GM18861 (cell line): Measurements from ENCODE around the gene QSOX2.
"Not testable (repeated sequence)": the region's sequence is repeated elsewhere in the genome, so short reads cannot be mapped to it uniquely, and the experiment has no call there.

Experiments
- ATAC-seq: cut with Tn5 transposase; IDR thresholded peaks from one replicate; pipeline ENCODE4 v1.9.1; 2021; ENCODE audit not compliant: unreplicated experiment

QSOX2 gene

DNA sequence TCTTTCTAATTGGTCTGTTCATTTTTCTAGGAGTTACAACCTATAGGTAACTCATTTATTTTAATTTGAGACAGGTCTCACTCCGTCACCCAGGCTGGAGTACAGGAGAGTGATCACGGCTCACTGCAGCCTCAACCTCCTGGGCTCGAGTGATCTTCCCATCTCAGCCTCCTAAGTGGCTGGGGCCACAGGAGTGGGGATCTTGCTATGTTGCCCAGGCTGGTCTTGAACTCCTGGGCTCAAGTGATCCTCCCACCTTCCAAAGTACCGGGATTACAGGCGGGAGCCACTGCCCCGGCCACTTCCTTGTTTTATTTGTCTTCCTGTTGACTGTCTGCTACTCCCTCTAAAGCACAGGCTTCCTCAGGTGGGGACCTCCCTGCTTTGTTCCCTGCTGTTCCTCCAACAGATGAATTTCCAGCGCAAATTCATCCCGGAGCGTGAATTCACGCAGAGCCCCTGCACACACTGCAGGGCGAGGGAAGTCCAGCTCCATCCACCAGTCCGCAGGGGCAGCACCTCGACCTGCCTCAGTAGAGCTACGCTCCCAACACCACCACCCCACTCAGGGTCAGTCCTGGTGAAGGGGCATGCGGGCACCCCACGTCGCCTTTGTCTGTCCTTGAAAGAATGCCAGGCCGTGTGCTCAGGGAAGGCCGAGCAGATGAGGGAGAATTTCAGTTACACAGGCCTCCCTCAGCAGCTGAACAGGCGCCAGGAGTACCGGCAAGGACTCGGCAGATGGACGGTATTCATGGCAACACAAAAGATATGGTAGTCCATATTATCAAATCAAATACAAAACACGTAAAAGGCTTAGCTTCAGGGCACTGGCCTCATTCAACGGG, 6.3 kb downstream of the QSOX2 start:
- ATAC-seq = no peak

GRCh38 chr9:136238342-136238732, 7.3 kb downstream of the QSOX2 start:
- no peak for ATAC-seq

DNA sequence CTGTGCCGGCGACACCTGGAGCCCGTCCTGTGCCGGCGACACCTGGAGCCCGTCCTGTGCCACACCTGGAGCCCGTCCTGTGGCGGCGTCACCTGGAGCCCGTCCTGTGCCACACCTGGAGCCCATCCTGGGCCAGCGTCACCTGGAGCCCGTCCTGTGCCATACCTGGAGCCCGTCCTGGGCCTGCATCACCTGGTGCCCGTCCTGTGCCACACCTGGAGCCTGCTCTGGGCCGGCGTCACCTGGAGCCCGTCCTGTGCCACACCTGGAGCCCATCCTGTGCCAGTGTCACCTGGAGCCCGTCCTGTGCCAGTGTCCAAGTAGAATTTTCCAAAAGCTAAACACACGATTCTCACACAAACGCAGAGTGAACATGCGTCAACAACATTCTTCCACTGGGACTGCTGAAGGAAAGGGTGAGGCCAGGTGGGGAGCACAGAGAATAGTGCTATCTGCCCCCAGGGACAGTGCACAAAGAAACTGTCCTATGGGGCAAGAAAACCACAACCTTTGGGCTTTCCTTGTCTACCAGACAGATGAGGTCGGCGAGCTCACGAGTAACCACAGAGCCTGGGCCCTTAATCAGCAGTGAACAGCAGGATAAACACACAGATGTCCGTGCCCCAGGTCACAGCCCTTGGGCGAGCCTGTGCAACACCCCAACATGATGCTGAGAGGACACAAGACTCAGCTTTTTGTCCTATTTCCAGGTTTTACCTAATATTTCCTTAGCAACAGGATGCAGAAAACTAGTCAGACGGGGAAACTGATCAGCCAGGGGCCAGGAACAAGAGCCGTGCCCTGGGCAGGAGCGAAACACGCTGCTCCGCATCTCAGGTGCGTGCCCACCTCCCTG, 7.9 kb downstream of the QSOX2 start:
- no peak for ATAC-seq

DNA sequence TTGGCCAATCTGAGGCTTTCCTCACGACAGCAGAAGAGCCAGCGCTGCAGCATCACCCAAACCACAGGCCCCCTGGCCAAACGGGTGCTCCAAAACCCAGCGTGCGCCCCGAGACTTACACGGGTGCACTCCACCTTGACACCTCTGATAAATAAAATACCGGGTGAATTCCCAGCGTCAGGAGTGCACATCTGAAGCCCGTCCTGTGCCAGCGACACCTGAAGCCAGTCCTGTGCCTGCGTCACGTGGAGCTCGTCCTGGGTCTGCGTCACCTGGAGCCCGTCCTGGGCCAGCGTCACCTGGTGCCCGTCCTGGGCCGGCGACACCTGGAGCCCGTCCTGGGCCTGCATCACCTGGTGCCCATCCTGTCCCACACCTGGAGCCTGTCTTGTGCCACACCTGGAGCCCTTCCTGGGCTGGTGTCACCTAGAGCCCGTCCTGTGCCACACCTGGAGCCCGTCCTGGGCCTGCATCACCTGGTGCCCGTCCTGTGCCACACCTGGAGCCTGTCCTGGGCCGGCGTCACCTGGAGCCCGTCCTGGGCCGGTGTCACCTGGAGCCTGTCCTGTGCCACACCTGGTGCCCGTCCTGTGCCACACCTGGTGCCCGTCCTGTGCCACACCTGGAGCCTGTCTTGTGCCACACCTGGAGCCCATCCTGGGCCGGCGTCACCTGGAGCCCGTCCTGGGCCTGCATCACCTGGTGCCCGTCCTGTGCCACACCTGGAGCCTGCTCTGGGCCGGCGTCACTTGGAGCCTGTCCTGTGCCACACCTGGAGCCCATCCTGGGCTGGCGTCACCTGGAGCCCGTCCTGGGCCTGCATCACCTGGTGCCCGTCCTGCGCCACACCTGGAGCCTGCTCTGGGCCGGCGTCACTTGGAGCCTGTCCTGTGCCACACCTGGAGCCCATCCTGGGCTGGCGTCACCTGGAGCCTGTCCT, 8.9 kb downstream of the QSOX2 start:
- ATAC-seq = not testable (repeated sequence)

- no peak for ATAC-seq
Measured at GRCh38 chr9:136235709-136236455, 9.7 kb downstream of the QSOX2 start.

DNA sequence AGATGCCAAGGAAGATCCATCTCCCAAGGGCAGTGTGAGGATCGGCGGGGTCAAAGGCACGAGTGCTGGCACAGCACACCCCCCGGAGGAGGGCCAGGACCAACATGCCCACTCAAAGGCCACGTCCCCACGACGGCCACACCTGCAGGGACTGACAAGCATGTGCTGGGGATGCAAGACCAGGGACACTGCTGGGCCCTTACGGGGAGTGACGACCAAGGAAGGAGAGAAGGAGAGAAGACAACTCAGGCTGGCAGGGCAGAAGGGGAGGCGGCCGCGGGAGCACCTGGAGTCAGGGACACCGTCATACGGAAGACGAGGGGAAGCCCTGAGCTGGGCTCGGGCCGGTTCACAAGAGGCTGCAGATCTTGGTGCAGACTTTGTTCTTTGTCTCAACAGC, 10.4 kb downstream of the QSOX2 start:
- ATAC-seq = no peak

DNA sequence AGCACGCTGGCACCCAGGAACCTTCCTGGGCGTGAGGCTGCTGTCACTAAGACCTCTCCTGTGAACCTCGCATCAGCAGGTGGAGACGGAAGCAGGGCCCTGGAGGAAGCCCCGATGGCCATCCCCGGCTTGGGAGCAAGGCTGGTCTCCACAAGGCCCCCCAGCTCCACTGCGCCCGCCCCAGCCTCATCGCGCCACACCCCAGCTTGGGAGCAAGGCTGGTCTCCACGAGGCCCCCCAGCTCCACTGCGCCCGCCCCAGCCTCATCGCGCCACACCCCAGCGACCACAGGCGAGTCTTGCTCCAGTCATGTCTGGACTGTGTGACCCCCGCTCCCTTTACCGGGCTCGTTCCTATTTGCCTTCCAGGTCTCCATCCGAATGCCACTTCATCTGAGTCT, 11.0 kb downstream of the QSOX2 start:
- no peak for ATAC-seq

DNA sequence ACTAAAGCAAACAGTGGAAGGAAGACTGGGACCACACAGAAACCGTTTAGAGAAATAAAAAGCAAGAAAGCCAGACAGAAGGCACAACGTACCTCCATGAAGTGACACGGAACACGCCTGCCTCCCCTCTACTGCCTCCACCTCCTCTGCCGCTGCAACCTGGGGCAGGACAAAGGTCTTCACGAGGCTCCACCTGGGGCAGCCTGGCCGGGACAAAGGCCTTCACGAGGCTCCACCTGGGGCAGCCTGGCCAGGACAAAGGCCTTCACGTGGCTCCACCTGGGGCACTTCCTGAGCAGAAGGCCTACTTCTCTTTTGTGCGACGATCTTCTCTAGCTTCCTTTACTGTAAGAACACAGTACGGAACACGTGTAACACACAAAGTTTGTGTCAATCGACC, 11.7 kb downstream of the QSOX2 start:
- no peak for ATAC-seq

DNA sequence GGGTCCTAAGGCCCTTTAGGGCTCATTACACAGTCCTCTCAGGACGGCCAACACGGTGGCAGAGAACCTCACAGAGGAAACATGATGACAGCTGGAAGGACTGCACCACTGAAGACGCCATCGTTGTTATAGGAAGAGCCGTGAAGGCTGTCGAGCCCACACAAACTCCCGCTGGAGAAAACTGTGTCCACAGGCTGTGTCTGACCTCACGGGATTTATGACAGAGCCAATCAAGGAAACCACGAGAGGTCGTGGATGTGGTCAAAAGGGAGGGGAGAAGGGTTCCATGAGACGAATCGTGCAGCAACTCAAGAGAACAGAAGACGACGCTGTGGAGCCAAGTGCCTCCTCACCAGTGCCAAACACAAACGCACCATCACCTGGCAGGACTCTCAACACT, 12.2 kb downstream of the QSOX2 start:
- no peak for ATAC-seq

DNA sequence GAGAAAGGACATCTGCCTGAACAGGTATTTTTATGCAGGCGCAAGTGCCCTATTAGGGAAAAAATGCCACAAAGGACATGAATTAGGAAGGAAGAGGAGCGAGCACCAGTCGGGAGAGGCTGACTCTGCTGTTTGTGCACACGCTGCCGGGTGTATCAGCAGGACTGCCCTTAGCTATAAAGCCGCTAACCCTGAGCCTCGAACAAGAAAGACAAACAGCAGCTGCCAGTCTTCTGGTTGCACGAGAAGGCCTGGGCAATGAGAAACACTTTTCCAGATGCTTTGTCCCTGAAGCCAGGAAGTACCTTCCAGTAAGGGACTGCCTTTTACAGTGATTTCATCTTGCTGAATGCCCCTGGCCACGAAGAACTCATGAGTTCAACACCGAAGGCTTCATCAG, 12.6 kb downstream of the QSOX2 start:
- no peak for ATAC-seq

GRCh38 chr9:136231478-136232297, 13.9 kb downstream of the QSOX2 start:
- no peak for ATAC-seq

GRCh38 chr9:136230773-136231172, 14.8 kb downstream of the QSOX2 start:
- ATAC-seq = no peak

DNA sequence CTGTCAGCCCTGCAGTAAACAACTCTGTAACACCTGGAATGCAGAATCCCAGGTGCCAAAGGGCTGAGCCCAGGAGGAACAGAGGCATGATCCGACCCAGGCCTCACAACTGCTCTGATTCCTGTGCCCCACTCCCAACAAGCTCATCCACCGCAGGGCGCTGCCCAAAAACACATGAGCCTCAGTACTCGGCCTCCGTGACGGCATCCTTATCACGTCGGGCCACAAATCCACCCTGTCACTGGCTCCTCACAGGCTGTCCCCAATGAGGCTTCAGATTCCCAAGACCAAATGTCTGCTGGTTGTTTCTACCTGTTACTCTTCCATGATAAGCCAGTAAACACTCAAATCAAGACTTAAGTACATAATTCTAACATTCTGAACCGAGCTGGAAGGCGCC, 15.2 kb downstream of the QSOX2 start:
- ATAC-seq = no peak

- no peak for ATAC-seq
Measured at GRCh38 chr9:136229096-136230065, 16.2 kb downstream of the QSOX2 start.

- ATAC-seq = no peak
Measured at GRCh38 chr9:136228107-136228875, 17.3 kb downstream of the QSOX2 start.

DNA sequence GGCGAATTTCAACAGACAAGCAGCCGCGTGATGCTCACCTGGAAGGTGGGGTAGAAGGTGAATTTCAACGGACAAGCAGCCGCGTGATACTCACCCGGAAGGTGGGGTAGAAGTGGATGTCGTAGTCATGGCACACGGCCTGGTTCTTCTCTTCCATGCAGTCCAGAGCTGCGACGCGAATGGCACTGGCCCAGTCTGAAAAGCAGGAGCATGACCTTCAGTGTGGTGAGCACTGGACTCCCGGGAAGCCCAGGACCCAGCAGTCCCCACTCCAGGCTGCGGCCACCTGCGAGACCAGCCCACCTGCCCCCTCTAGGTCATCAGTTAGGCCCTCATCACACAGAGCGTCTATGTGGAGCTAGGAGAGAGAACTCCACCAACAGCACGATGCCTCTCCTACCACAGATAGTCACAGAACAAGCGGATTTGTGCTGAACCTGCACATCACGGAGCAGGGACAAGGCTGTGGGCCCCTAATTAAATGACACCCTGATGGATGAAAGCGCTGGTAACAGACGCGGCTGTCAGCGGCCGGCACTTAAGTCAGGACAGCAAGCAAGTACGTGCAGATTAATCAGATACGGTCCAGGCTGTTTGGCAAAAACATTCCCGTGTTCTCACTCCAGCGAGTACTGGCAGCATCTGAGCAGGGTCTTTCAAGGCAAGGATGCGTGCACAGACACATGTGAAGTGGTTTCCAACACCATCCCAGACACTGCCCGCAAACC, 18.8 kb downstream of the QSOX2 start:
- ATAC-seq = no peak
